HG03521 (cell line): ENCODE measurements around the gene ITCH.
"Not testable (repeated sequence)": the region's sequence is repeated elsewhere in the genome, so short reads cannot be mapped to it uniquely, and the experiment has no call there.

ENCODE experiments used
- ATAC-seq: cut with Tn5 transposase; IDR thresholded peaks from one replicate; pipeline ENCODE4 v1.9.1; 2021; ENCODE audit warnings: mild to moderate bottlenecking, moderate library complexity; ENCODE audit not compliant: unreplicated experiment

Gene ITCH

GRCh38 chr20:34449674-34450592, 86.9 kb downstream of the ITCH start:
- no peak for ATAC-seq

- no peak for ATAC-seq
These were observed 89.4 kb downstream of the ITCH start for GRCh38 chr20:34452281-34452982.

GRCh38 chr20:34458631-34459030, 95.6 kb downstream of the ITCH start:
- no peak for ATAC-seq

GRCh38 chr20:34459209-34459897, 96.3 kb downstream of the ITCH start:
- no peak for ATAC-seq

GRCh38 chr20:34461779-34462087, 98.7 kb downstream of the ITCH start:
- ATAC-seq, result no peak

GRCh38 chr20:34468951-34469350, 105.9 kb downstream of the ITCH start:
- no peak for ATAC-seq

GRCh38 chr20:34472246-34472925, 109.3 kb downstream of the ITCH start:
- no peak for ATAC-seq

- ATAC-seq, result no peak
These were observed 110.3 kb downstream of the ITCH start for GRCh38 chr20:34473262-34473883.

- no peak for ATAC-seq
These were observed 113.1 kb downstream of the ITCH start for GRCh38 chr20:34475979-34476736.

- ATAC-seq, result no peak
These were observed 116.6 kb downstream of the ITCH start for GRCh38 chr20:34479627-34480026.

- not testable (repeated sequence) for ATAC-seq
These were observed 119.1 kb downstream of the ITCH start for GRCh38 chr20:34482154-34482553.

GRCh38 chr20:34483585-34484220, 120.6 kb downstream of the ITCH start:
- ATAC-seq, result not testable (repeated sequence)

GRCh38 chr20:34485068-34485634, 122.1 kb downstream of the ITCH start:
- ATAC-seq, result no peak

GRCh38 chr20:34491226-34491931, 128.3 kb downstream of the ITCH start:
- no peak for ATAC-seq

GRCh38 chr20:34491932-34492509, 128.9 kb downstream of the ITCH start:
- no peak for ATAC-seq

GRCh38 chr20:34493646-34494045, 130.6 kb downstream of the ITCH start:
- no peak for ATAC-seq

- no peak for ATAC-seq
These were observed 132.2 kb downstream of the ITCH start for GRCh38 chr20:34495307-34495706.

- ATAC-seq, result no peak
These were observed 132.8 kb downstream of the ITCH start for GRCh38 chr20:34495916-34496315.
